Raji (cell line): ENCODE measurements around the gene SLC25A44.

ENCODE experiments used
- POLR2A ChIP-seq: IDR thresholded peaks from 2 replicates; pipeline ENCODE4 v1.6.1; 2011; ENCODE audit warnings: low read depth, low read length, control low read depth; ENCODE audit not compliant: insufficient read depth

SLC25A44 gene

GRCh38 chr1:156157506-156157905 lies 36.4 kb upstream of the SLC25A44 start:
- TF ChIP-seq POLR2A, result no peak

GRCh38 chr1:156157966-156158365 lies 35.9 kb upstream of the SLC25A44 start:
- TF ChIP-seq POLR2A, result no peak

GRCh38 chr1:156160000-156160742 lies 33.7 kb upstream of the SLC25A44 start:
- no peak for TF ChIP-seq POLR2A

GRCh38 chr1:156160743-156161171 lies 33.1 kb upstream of the SLC25A44 start:
- TF ChIP-seq POLR2A, result no peak

- no peak for TF ChIP-seq POLR2A
Observed at GRCh38 chr1:156162430-156163037, 31.4 kb upstream of the SLC25A44 start.

- TF ChIP-seq POLR2A, result no peak
Observed at GRCh38 chr1:156163712-156164111, 30.2 kb upstream of the SLC25A44 start.

- no peak for TF ChIP-seq POLR2A
Observed at GRCh38 chr1:156164125-156164831, 29.6 kb upstream of the SLC25A44 start.

- no peak for TF ChIP-seq POLR2A
Observed at GRCh38 chr1:156165083-156165482, 28.8 kb upstream of the SLC25A44 start.

- no peak for TF ChIP-seq POLR2A
Observed at GRCh38 chr1:156167536-156167935, 26.4 kb upstream of the SLC25A44 start.

GRCh38 chr1:156172696-156173470 lies 21.0 kb upstream of the SLC25A44 start:
- TF ChIP-seq POLR2A, result no peak

- TF ChIP-seq POLR2A, result no peak
Observed at GRCh38 chr1:156176610-156177210, 17.2 kb upstream of the SLC25A44 start.

GRCh38 chr1:156177919-156178654 lies 15.8 kb upstream of the SLC25A44 start:
- no peak for TF ChIP-seq POLR2A

GRCh38 chr1:156180471-156180870 lies 13.4 kb upstream of the SLC25A44 start:
- no peak for TF ChIP-seq POLR2A

GRCh38 chr1:156191292-156191964 lies 2.5 kb upstream of the SLC25A44 start:
- no peak for TF ChIP-seq POLR2A
